ENCODE data around the gene TYK2.
"Not testable (repeated sequence)": the region's sequence is repeated elsewhere in the genome, so short reads cannot be mapped to it uniquely, and the experiment has no call there.

Gene TYK2

DNA sequence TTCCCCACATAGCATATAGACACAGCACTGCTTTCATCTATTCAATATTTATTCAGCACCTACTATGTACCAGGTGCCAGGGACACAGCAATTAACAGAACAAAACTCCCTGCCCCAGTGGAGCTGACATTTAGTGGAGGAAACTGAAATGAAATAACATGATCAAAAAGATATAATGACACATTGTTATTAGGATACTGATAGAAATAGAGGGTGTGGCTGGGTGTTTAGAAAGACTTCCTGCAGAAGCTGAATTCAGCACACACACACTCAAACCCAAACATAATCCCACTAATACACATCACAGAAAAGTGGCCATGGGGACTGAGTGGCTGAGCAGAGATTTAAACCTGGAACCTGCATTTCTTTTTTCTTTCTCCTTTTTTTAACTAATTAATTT is 26.7 kb upstream of the TYK2 start:
- DNase-seq (ENCODE audit: low read depth), result no peak

DNA sequence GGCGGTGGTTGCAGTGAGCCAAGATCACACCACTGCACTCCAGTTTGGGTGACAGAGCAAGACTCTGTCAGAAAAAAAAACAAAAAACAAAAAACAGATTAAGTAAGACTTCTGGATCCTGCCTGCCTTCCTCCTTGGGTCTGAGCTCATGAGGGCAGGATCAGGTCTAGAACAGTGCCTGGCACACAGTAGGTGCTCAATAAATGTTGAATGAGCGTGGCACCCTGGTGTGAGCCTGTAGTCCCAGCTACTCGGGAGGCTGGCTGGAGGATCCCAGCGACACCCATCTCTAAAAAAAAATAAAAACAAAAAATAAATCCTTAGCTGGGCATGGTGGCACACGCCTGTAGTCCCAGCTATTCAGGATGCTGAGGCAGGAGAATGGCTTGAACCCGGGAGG is 25.8 kb upstream of the TYK2 start:
- DNase-seq (ENCODE audit: low read depth), result no peak

DNA sequence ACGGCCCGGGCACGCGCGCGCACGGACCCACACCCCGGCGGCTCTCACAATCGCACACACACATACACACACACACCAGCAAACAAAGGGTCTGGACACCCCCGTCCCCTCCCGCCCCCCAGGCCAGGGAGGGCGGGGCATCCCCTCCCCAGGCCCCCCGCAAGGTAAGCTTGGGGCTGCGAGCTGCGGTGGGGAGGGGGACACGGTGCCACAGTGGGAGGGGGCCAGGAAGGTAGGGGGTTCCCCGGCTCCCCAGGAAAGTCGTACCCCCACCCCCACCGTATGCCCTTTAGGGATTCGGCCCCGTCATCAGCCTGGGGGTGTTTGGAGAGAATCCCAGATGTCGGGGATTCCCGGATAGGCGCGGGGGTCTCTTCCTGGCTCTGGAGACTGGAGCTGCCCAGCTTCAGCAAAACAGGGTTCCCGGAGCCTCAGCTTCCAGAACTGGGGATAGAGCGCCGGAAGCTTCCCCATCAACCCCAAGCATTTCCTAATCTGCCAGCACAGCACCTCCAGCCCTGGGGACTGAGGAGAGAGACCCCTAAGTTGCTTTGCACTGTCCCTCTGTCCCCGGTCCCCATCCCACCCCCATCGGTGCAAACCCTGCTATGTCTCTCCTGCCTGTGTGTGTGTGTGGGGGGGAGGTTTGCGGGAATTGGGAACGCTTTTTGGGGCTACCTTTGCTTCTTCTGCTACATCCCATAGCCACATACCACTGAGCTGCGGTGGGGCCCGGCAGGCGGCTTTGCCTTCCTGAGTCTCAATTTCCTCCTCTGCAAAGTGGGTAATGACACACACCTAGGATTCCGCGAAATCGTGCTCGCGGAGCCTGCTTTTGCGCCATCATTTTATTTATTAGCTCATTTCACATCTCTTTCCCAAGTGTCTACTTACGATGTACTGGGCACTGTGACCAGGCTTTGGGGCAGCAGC is 24.8 kb upstream of the TYK2 start:
- no peak for DNase-seq (ENCODE audit: low read depth)

DNA sequence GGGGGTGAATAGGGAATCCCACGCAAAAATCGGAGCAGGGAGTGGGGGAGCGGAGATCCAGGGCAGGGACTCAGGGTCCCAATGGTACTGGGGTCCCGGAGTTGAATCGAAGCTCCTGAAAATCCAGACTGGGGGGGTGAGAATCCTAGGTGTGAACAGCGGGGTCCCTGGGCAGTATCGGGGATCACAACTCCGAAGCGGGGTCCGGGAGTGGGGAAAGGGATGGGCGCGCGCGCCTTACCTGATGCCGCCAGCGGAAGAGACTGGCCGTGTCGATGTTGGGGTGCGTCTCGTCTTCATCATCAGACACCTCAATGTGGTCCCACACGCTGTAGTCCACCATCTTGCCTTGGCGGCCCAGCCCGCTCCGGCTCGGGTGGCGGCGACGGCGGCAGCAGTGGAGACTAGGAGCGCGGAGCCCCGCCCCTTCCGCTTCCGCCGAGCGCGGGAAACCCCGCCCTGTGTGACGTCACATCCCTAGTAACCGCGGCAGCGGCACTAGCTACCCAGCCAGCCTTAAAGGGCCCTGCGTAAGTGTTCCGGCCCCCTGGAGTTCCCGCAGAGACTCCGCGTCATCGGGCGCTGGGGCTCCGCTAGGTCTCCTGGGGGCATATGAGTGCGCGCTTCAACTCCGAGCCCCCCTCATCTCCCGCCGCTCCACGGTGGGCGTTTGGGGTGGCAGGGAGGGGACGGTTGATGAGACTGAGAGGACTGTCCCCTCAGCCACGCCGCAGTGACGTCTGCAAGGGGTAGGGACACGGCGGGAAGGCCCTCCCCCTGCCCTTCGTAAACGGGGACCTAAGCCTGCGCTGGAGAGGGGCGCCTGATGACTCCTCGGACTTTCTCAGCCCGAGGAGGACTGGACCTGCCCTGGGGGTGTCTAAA is 23.0 kb upstream of the TYK2 start, which contains the start of gene CDC37:
TSS of gene CDC37 (minus strand) at position 406 of the 885 bp plus-strand sequence. CDS start at position 343, 63 bp downstream.
- DNase-seq (ENCODE audit: low read depth), result peak; percentile 64

- no peak for DNase-seq (ENCODE audit: low read depth)
These were observed 22.2 kb upstream of the TYK2 start for GRCh38 chr19:10402441-10403038.

DNA sequence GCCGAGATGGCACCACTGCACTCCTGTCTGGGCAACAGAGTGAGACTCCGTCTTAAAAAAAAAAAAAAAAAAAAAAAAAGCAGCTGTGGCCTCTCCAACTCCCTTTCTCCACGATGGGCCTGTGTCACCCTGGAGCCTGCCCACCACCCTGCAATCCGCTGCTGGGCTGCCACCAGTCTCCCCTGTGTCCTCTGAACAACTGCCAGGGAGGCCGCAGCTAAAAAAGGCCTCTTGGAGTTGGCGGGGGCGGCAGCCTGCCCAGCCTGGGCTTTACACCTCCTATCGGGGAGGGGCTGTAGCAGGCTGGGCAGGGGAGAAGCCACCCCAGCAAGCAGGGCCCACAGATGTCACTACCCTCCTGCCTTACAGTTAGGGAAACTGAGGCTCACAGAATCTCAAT is 19.5 kb upstream of the TYK2 start:
- no peak for DNase-seq (ENCODE audit: low read depth)

GRCh38 chr19:10399340-10399739 is 19.0 kb upstream of the TYK2 start:
- DNase-seq (ENCODE audit: low read depth), result not testable (repeated sequence)

DNA sequence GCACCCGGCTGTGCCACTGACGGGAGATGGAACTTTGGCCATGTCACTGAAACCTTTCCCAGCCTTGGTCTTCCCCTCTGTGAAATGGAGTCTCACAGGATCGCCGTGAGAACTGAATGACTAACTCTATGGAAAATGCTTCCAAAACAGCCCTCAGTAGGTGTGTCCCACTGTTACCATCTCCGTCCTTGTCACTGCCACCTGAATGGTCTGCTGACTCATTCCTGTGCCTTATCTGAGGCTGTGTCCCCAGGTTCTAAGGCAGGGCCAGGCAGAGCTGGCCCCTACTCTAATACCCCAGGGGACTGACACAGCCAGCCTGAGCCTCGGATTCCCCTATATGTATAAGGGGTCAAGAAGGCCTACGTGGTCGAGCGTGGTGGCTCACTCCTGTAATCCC is 18.4 kb upstream of the TYK2 start:
- no peak for DNase-seq (ENCODE audit: low read depth)

- no peak for DNase-seq (ENCODE audit: low read depth)
These were observed 15.5 kb upstream of the TYK2 start for GRCh38 chr19:10395917-10396316.

GRCh38 chr19:10395436-10395835 is 15.1 kb upstream of the TYK2 start:
- DNase-seq (ENCODE audit: low read depth), result no peak

DNA sequence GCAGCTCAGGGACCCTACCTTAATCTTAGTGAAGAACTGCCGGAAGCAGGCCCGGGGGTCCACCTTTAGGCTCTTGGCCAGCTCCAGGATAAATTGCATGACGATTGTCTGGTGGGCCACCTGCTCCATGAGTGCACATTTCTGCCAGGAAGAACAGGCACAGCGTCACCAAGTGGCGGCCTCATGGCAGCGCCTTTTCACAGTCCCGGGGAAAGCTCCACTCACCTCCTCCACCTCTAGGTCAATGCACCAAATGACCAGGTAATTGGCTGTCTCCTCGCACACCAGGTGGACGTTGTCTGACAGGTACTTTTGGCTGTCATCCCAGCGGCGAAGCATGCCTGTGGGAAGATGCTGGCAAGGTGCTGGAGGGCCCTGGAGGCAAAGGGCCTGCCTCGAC is 14.6 kb upstream of the TYK2 start:
- no peak for DNase-seq (ENCODE audit: low read depth)

DNA sequence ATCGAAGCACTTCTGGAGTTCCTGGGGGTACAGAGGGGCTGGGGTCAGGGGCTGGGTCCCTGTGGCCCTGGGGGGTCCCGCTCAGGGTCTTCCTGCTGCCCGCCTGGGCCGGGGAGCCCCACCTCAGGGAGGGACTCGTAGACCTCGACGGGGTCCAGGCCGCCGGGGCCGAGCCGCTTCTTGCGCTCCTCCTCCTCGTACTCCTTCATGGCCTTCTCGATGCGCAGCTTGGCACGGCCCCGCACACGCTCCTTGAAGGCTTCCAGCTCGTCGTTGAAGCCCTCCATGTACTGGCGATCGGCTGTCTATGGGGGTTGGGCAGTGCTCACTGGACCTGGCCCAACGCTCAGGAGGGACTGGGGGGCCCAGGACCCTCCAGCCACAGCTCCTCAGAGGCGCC is 12.8 kb upstream of the TYK2 start:
- no peak for DNase-seq (ENCODE audit: low read depth)

- no peak for DNase-seq (ENCODE audit: low read depth)
These were observed 11.7 kb upstream of the TYK2 start for GRCh38 chr19:10392120-10392519.

DNA sequence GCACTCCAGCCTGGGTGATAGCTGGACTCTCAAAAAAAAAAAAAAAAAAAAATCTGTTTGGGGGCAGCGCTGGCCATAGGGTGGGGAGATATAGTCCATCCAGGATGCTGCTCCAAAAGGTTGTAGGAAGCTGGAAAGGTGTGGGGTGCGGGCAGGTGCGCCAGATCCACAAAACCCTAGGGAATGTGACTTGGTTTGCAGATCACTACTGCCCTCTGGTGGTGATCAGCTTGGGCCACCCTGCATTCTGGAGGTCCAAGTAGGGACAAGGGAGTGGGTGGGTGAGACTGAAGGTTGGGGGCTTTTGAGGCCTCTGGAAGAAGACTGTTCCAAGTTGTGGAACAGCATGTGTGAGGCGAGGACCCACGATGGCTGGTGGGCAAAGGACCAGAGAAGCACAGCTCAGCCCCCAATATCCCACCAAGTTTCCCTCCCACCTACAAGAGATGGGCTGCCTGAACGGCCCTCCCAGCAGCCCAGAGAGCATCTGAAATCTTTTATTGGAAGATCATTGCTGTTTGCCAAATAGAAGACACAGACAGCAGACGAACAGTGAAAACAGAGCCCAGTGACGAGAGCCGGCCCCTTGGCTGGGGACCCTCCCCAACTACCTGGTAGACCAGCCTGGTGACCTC is 10.4 kb upstream of the TYK2 start:
- no peak for DNase-seq (ENCODE audit: low read depth)

GRCh38 chr19:10389863-10390262 is 9.5 kb upstream of the TYK2 start:
- DNase-seq (ENCODE audit: low read depth), result no peak

- DNase-seq (ENCODE audit: low read depth), result no peak
These were observed 8.6 kb upstream of the TYK2 start for GRCh38 chr19:10388957-10389356.

DNA sequence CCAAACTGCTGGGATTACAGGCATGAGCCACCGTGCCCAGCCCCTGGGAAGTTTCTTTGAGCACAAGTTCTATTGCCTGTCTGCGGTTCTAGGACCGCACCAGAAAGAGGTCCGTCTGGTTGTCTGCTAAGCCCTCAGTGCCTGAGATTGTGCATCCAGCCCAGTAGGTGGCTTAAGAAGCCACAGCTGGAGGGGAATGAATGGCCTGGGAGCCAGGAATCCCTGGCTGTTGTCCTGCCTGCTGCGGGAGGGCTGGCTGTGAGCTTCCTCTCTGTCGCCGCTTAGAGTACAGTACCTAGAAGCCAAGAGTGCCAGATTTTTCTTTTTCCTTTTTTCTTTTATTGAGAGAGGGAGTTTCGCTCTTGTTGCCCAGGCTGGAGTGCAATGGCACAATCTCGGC is 4.2 kb upstream of the TYK2 start:
- DNase-seq (ENCODE audit: low read depth), result no peak

DNA sequence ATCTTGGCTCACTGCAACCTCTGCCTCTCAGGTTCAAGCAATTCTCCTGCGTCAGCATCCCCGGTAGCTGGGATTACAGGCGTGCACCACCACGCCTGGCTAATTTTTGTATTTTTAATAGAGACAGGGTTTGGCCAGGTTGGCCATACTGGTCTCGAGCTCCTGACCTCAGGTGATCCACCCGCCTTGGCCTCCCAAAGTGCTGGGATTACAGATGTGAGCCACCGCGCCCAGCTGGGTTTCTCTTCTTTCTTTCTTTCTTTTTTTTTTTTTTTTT is 2.8 kb upstream of the TYK2 start:
- not testable (repeated sequence) for DNase-seq (ENCODE audit: low read depth)

GRCh38 chr19:10379880-10380312 is 476 bp downstream of the TYK2 start:
- DNase-seq (ENCODE audit: low read depth), result no peak

GRCh38 chr19:10378124-10378523 is 2.2 kb downstream of the TYK2 start:
- DNase-seq (ENCODE audit: low read depth), result no peak

GRCh38 chr19:10377140-10377640 is 3.2 kb downstream of the TYK2 start:
- not testable (repeated sequence) for DNase-seq (ENCODE audit: low read depth)

DNA sequence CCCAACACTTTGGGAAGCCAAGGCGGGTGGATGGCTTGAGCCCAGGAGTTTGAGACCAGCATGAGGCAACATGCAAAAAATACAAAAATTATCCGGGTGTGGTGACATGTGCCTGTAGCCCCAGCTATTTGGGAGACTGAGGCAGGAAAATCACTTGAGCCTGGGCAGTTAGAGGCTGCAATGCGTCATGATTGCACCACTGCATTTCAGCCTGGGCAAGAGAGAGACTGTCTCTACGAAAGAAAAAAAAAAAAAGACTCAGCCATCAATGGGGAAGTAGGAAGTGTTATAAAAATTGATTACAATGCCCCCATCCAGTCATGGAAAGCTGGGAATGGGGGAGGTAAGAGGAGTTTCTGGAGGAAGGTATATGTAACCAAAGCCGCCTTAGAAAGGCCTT is 5.4 kb downstream of the TYK2 start:
- DNase-seq (ENCODE audit: low read depth), result no peak
